ENCODE data around the gene ZWINT. TPM values are rescaled to one million over a fixed set of nuclear protein-coding genes. Genes with fewer than 3 reads are reported as not detected.

Gene ZWINT
- total and polyA plus RNA-seq, 2 of the 8 experiments (the other 6 are each of a cell fraction or from before 2014, with no cell fraction given), result 52.1 to 71.2 TPM

DNA sequence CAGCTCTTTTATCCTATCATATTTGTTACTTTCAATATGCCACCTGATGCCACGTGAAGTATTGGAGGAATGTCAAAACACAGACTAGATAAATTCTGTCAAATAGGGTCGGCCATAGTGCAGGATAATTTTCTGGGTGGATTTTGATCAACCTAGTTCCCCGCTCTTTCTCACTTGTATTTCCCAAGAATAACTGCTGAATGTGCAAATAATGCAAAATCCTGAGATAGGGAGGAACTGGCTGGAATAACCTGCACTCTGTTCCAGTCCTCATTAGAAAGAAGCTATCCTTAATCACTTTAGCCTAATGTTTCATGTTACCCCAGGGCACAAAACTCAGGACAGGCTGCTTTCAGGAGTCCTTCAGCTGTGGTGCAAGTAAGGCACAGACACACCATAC is 33.9 kb downstream of the ZWINT start (continued):
- TF ChIP-seq, protein P1, sequence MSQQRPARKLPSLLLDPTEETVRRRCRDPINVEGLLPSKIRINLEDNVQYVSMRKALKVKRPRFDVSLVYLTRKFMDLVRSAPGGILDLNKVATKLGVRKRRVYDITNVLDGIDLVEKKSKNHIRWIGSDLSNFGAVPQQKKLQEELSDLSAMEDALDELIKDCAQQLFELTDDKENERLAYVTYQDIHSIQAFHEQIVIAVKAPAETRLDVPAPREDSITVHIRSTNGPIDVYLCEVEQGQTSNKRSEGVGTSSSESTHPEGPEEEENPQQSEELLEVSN (IDR thresholded peaks at IDR 0.05), result no peak
- no peak for TF ChIP-seq SUZ12 (IDR thresholded peaks at IDR 0.05; ENCODE audit: low read length)
- no peak for TF ChIP-seq SAP30 (IDR thresholded peaks at IDR 0.05; ENCODE audit: insufficient read depth, insufficient replicate concordance, low read length)
- no peak for TF ChIP-seq RFX5 (IDR thresholded peaks at IDR 0.05; ENCODE audit: borderline replicate concordance, low read depth, low read length)
